22Rv1 (cell line): ENCODE results near the gene IP6K3.
A peak's percentile ranks its signal among the peaks of the same experiment; 100 is the strongest.

Source experiments
- H3K27ac ChIP-seq: fragments of 450-650 bp; 2 replicates; pipeline ENCODE4 v1.5.1; 2017
- ZFX ChIP-seq: fragments of 450-650 bp; IDR thresholded peaks from 2 replicates; pipeline ENCODE4 v1.6.1; 2017; ENCODE audit warnings: antibody characterized with exemption, borderline replicate concordance
- TF ChIP-seq, protein P1 (sequence below): fragments of 450-650 bp; IDR thresholded peaks from 2 replicates; pipeline ENCODE4 v1.5.1; 2017; ENCODE audit warnings: mild to moderate bottlenecking

Gene IP6K3

GRCh38 chr6:33699739-33700138, 47.0 kb downstream of the IP6K3 start:
- no peak for TF ChIP-seq ZFX
- TF ChIP-seq, protein P1, sequence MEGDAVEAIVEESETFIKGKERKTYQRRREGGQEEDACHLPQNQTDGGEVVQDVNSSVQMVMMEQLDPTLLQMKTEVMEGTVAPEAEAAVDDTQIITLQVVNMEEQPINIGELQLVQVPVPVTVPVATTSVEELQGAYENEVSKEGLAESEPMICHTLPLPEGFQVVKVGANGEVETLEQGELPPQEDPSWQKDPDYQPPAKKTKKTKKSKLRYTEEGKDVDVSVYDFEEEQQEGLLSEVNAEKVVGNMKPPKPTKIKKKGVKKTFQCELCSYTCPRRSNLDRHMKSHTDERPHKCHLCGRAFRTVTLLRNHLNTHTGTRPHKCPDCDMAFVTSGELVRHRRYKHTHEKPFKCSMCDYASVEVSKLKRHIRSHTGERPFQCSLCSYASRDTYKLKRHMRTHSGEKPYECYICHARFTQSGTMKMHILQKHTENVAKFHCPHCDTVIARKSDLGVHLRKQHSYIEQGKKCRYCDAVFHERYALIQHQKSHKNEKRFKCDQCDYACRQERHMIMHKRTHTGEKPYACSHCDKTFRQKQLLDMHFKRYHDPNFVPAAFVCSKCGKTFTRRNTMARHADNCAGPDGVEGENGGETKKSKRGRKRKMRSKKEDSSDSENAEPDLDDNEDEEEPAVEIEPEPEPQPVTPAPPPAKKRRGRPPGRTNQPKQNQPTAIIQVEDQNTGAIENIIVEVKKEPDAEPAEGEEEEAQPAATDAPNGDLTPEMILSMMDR = no peak
- no peak overlapping the region for H3K27ac ChIP-seq

DNA sequence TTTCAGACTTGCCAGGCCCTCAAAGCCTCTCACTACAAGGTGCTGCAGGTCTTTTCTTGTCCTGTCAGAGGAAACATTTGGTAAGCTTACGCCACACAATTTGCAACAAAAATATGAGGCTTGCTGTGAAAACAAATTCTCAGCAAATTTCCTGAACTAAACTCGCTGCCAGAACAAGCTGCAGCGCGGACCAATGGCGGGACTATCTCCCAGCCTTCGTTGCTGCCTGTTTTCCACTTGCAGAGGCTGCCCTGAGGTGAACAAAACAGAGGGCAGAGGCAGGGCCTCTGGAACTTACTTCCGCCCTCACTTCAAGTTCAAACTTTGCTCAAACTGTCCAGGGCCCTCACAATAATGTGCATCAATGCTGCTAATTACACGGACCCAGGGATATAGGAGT, 47.6 kb downstream of the IP6K3 start:
- no peak for TF ChIP-seq ZFX
- TF ChIP-seq, protein P1 = no peak
- no peak overlapping the region for H3K27ac ChIP-seq

GRCh38 chr6:33698494-33698893, 48.2 kb downstream of the IP6K3 start:
- H3K27ac ChIP-seq = no peak overlapping the region
- TF ChIP-seq, protein P1 = no peak

GRCh38 chr6:33697845-33698244, 48.9 kb downstream of the IP6K3 start:
- peak overlapping the region; percentile 34 for H3K27ac ChIP-seq
- TF ChIP-seq, protein P1 = no peak
- no peak for TF ChIP-seq ZFX

DNA sequence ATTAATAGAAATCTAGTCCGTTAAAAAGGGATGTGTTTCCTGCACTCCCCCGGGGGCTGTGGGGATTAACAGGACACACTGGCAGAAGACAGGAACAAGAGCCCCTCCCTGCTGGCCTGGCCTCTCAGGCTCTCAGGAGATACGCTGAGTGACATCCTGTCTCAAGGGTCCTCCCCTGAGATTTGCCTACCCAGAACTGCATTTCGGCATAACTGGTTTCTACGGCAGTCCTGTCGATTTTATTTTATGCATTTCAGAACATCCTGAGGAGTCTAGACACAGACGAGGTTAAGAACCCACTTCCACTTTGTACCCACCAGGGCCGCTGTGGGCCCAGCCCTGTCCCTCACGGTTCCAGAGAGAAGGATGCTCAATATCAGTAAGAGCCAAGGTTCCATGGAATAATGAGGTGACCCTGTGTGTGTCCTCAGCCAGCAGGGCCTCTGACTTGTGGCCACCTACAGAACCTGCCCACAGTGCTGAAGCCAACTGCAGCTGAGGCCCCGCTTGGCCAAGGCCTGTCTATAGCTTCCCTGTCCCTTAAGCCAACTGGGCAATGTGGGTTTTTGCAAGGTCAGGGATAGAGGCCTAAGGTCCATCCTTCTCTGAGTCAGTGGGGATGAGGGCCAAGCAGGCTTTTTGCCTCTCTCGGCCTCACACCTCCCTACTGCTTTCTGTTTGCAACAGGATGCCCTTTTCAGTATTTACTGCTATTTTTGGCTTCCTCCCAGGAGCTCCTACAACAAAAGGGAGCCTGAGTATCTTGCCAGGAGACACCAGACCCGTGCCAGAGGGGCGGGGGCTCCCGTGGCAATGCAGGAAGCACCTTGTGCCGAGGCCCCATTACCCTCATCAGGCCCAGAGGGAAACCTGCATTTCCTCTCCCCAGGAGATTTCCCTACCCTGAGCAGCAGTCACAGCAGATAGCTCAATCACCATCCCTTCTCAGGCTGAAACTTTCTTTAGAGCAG, 49.9 kb downstream of the IP6K3 start:
- H3K27ac ChIP-seq = peak overlapping the region; percentile 34
- TF ChIP-seq, protein P1 = no peak
- no peak for TF ChIP-seq ZFX

GRCh38 chr6:33696076-33696475, 50.6 kb downstream of the IP6K3 start:
- peak overlapping the region; percentile 34 for H3K27ac ChIP-seq
- TF ChIP-seq ZFX = no peak
- TF ChIP-seq, protein P1 = no peak

DNA sequence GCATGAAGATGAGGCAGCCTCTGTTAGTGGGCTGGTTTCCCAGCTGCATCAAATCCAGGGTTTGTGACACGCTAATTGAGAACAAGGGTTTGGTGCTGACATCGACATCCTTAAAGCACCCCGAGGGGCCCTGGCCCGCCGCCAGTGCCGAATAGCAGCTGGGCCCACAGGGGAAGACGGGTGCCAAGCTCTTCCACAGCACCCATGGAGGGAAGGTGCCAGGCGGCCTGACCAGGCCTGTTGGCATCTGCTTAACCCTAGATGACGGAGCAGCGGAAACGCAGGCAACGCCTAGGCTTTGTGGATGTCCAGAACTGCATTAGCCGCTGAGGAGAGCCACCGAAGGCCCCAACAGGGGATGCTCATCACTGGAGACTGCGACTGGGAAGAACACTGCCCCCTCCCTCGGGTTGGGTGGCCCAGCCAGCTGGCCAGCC, 51.2 kb downstream of the IP6K3 start:
- H3K27ac ChIP-seq = no peak overlapping the region; the same call in 1 of the 2 replicates
- no peak for TF ChIP-seq ZFX
- TF ChIP-seq, protein P1 = no peak
